Embryonic facial prominence (tissue), 1 donor: ENCODE results near the gene CACNG7.

Source experiments
- DNase-seq: peaks from one replicate; pipeline ENCODE4 v3.0.0-alpha.2; 2016; ENCODE audit errors: extremely low spot score

CACNG7 gene

DNA sequence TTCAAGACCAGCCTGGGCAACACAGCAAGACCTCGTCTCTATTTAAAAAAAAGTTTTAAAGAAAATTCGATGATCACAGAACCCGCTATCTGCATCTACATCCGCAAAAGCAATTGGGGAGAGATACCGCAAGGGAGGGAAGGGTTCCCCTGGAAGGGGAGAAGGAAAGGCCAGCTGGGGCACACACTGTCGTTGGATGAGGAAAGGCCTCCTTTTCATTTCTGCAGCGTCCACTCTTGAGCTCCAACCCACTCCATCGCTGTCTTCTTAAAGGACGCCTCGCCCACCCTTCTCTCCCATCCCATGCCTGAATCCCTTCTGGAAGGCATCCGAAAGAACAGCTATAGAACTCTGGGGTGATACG is 30.3 kb upstream of the CACNG7 start:
- peak; percentile 5 for DNase-seq

- DNase-seq, result peak; percentile 79
Observed at GRCh38 chr19:53879140-53880081, 29.7 kb upstream of the CACNG7 start.

- peak; percentile 6 for DNase-seq
Observed at GRCh38 chr19:53880711-53881481, 28.2 kb upstream of the CACNG7 start.

DNA sequence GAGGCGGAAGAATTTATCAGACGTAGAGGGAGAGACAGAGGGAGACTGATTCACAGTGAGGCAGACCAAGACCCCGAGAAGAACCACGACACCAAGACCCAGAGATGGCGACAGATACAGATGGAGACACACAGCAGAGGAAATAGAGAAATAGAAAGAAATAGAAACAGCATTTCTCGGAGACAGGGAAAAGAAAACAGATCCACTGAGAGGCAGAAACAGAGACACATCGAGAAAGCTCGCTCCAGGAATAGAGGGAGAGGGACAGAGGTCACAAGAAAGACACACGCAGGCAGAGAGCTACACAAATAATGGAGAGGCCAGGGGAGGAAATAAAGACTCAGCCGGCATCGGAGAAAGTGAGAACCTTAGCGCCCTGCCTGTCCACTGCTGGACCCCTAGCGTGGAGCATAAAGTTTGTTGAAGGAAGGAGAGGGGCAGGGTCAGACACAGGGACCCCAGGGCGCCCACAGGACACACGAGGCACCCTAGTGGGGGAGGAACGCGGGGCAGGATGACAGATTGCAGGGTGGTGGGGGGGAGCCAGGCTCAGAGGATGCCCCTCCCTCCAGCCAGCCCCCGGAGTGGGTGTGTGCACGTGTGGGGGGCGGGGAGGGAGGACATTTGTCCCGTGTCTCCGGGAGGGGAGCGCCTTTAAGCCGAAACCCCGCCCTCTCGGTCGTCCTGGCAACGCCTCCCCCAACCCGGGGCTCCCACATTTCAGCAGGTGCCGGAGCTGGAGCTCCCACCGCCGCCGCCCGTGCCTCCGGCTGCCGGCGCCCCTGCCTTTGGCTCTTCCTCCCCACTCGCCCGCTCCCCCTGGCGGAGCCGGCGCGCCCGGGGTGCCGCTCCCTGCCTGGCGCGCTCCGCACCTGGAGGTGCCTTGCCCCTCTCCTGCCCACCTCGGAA is 27.3 kb upstream of the CACNG7 start, which contains the start of gene PRKCG:
PRKCG (plus strand) TSS at position 716 of the 909 bp plus-strand sequence. CDS start 298 bp downstream, outside the sequence.
- peak; percentile 7 for DNase-seq

DNA sequence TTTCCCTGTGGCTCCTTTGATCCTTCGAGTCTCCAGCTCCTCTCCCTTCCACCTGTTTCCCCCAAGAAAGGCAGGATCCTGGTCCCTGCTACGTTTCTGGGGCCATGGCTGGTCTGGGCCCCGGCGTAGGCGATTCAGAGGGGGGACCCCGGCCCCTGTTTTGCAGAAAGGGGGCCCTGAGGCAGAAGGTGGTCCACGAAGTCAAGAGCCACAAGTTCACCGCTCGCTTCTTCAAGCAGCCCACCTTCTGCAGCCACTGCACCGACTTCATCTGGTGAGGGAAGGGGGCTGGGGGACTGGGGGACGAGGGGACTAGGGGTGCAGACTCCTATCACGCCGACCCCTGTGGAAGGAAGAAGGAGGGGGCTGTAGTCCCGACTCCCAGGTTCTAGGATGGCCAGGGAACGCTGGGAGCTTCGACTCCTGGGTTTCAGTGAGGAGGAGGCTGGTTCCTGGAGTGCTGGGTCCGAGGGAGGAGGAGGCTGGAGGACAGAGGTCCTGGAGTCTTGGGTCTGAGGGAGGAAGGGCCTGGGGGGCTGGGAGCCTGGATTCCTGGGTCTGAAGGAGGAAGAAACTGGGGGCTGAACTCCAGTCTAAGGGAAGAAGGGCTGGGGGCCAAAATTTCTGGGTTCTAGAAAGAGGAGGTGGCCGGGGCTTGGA is 26.6 kb upstream of the CACNG7 start:
- DNase-seq, result no peak

DNA sequence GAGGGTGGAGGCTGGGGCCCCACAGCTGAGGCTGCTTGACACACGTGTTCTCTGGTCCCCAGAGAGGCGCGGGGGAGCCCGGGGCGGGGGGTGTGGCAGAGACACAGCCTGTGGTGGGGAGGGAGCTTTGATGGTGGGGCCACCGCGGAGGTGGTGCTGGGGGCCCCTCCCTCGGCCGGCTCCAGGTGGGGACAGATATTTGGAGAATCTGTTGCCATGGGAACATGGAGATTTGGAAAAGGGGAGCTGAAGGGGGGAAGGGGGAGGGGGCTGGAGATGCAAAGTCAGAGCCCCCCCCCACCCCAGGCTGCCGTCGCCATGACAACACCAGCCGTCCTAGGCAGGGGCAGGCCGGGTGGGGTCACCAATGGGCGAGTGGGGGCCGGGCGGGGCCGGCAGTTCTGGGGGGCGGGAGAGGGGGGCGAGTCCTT is 25.8 kb upstream of the CACNG7 start:
- peak; percentile 4 for DNase-seq

DNA sequence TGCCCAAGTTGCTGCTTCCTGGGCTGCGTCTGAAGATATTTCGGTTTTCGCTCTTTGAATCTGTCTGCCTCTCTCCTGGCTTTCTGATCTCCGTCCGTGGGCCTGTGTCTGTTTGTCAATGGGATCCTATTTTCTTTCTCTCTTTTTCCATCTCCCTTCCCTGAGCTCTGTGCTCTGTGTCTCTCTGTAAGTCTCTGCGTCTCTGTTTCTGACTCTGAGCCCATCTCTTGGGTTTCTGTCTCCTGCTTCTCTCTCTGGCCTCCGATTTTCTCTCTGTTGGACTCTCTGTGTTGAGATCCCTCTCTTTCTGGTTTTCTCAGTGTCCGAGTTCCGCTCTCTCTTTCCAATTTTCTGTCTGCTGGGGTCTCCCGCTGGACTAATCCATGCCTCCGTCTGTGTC is 25.3 kb upstream of the CACNG7 start:
- no peak for DNase-seq

- DNase-seq, result peak; percentile 1
Observed at GRCh38 chr19:53884256-53884655, 24.8 kb upstream of the CACNG7 start.

DNA sequence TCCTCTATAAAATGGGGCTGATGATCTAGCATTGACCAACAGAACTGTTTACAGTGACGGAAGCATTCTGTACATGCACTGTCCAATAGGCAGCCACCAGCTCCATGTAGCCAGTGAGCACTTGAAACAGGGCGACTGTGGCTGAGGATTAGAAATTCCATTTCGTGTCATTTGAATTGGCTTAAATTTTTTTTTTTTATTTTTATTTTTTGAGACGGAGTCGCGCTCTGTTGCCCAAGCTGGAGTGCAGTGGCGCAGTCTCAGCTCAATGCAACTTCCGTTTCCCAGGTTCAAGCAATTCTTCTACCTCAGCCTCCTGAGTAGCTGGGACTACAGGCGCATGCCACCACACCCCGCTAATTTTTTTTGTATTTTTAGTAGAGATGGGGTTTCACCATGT is 24.0 kb upstream of the CACNG7 start:
- no peak for DNase-seq

DNA sequence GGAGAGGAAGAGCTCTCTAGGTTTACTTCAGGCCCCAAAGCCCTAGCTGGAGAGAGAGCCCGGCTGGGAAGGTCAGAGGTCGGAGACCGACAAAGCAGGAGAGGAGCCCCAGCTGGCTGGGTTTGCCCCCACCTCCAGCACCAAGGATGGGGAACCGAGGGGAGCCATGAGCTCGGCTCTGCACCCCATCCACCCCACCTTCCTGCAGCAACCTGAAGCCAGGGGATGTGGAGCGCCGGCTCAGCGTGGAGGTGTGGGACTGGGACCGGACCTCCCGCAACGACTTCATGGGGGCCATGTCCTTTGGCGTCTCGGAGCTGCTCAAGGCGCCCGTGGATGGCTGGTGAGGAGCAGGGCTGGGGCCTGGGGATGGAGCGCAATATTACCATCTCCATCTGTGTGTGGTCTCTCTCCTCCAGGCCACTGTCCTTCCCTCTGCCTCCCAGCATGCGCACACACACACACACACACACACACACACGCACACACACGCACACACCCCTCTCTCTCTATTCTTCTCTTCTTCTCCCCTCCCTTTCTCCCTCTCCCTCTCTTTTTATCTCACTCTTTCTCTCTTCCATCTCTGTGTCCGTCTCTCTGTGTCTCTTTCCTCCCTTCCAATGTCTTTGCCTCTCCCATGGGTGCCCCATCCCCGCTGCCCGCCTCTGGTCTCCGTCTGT is 16.6 kb upstream of the CACNG7 start:
- DNase-seq, result no peak

DNA sequence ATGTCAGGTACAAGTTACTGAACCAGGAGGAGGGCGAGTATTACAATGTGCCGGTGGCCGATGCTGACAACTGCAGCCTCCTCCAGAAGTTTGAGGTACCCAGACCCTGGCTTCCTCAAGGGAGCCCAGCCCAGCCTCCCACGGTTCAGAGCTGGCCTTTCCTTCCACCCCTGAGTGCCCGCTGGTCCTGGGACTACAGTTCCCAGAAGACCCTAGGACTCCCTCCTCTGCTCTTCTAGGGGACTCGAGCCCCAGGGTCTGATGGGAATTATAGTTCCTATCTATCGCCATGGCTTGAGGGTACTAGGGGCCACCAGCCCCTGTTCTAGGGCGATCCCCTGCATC is 16.1 kb upstream of the CACNG7 start:
- no peak for DNase-seq

DNA sequence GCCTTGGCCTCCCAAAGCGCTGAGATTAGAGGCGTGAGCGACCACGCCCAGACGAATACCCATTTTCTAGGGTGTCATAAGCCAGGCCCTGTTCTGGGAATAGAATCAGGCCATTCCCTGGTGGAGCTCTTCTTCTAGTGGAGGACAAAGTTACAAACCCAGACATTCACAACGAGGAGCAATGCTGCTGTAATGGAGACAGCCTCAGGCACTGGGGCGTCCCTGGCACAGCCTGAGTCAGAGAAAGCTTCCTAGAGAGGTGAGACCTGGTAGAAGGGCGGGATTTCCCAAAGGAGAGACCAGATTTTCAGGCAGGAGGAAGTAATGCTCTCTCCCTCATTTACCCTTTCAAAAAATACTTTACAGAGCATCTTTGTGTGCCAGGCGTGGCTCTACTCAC is 14.4 kb upstream of the CACNG7 start:
- DNase-seq, result no peak

DNA sequence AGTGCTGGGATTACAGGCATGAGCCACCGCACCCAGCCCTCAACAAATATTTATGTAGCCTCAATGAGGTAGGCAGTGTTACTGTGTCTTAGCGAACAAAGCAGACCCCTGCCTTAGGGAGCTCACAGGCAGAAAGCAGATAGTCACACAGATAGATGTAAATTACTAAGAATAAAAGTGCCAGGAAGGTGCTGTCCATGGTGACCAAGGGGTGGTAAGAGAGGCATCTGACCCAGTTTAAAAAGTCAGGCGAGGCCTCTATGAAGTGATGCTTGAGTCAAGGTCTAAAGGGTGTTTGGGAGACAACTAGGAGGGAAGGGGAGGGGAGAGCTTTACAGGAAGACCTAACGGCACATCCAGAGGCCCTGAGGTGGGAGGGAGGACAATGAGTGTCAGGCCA is 12.4 kb upstream of the CACNG7 start:
- DNase-seq, result no peak

GRCh38 chr19:53897459-53897858 is 11.6 kb upstream of the CACNG7 start:
- no peak for DNase-seq

GRCh38 chr19:53898166-53898565 is 10.9 kb upstream of the CACNG7 start:
- no peak for DNase-seq

GRCh38 chr19:53898636-53899341 is 10.3 kb upstream of the CACNG7 start:
- no peak for DNase-seq

GRCh38 chr19:53900191-53900860 is 8.8 kb upstream of the CACNG7 start:
- no peak for DNase-seq

DNA sequence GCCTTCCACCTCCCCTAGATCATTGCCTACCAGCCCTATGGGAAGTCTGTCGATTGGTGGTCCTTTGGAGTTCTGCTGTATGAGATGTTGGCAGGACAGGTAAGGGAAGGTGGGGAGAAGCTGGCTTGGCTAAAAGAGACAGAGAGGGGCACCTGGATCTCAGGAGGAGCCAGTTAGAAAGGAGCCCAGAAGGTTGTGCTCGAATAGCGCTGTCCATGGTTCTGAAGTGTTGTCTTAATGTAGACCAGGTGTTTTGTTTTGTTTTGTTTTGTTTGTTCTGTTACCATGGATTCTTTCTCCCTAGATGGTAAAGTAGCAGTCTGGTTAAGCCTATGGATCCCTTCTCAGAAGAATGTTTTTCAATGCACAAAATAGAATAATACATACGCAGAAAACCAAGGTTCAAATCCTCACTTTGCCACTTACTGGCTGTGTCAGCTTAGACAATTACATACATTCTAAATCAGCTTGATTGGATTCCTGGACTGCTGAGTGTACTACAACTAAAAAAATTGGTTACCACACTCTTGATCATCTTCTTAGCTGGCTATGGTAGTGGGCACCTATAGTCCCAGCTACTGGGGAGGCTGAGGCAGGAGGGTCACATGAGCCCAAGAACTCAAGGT is 5.9 kb upstream of the CACNG7 start:
- DNase-seq, result peak; percentile 76

DNA sequence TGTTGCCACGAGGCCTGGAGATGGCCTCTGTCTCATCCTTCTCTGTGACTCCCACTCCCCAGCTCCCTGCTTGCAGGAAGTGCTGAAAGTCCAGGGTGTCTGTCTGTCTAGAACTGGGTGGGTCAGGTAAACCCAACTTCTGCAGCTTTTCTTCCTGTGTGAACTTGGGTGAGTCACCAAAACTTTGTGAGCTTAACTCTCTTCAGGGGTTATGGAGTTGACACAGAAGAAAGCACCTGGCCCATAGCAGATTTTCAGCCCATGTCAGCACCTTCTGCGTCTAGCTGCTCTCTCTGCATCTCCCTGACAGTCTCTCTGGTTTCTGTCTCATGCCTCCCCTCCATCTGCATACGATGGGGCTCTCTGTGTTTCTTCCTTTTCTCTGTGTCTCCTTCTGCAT is 4.2 kb upstream of the CACNG7 start:
- DNase-seq, result no peak
